ENCODE results near the gene UQCC5.
A peak's percentile ranks its signal among the peaks of the same experiment; 100 is the strongest.

UQCC5 gene

GRCh38 chr3:52534281-52535183 is 1.9 kb upstream of the UQCC5 start:
- no peak for DNase-seq (ENCODE audit: low spot score)

GRCh38 chr3:52535411-52536111 is 844 bp upstream of the UQCC5 start:
- DNase-seq (ENCODE audit: low spot score) = no peak

- DNase-seq (ENCODE audit: low spot score) = no peak
Observed at GRCh38 chr3:52536112-52536368, 365 bp upstream of the UQCC5 start.

DNA sequence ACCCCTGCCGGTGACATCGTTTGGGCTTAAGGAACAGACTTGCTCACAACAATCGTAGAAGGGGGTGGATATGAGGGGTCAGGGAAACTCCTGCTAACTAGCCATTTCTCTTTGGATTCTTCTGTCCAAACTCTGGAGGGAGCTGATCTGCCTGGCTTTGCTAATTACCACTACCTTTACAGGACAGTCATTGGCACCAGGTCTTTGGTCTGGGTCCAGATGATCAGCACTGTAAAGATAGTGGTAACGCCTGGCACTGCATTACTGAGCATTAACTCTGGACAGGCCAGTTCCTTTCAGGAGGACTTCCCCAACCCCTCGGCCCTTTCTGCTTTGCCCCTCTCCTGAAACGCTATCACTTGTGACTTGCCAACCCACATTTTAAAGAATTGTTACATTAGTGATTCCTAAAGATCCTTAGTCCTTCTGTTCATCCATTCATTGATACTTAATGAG is 788 bp downstream of the UQCC5 start:
- DNase-seq (ENCODE audit: low spot score) = no peak

DNA sequence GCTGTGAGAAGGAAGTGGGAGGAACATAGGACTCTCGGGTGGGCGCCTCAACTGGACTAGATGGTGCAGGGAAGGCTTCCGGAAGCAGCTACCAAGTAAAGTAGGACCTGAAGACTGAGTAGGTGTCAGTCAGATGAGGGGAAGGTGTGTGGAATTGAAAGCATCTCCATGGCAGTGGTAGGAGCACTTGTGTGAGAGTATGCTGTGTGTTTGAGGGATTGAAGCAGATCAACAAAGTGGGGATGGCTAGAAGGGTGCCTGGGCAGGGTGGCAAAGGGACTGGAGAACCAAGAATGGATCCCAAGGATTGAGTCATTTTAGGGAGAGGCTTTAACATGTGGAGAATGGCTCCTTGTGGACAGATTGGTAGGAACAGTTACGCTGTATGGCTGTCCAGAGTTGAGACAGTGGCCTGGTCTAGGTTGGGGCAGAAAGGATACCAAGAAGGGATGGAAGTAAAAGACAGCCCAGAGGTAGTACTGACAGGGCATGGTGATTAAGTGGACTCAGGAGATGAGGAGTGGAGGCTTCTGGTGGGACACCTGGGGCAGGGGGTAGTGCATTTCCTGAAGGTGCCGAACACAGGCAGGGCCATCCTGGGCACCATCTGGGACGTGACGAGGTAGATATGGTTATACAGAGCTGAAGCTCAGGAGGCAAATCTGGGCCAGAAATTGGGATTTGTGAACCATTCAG is 1.5 kb downstream of the UQCC5 start:
- DNase-seq (ENCODE audit: low spot score) = no peak

DNA sequence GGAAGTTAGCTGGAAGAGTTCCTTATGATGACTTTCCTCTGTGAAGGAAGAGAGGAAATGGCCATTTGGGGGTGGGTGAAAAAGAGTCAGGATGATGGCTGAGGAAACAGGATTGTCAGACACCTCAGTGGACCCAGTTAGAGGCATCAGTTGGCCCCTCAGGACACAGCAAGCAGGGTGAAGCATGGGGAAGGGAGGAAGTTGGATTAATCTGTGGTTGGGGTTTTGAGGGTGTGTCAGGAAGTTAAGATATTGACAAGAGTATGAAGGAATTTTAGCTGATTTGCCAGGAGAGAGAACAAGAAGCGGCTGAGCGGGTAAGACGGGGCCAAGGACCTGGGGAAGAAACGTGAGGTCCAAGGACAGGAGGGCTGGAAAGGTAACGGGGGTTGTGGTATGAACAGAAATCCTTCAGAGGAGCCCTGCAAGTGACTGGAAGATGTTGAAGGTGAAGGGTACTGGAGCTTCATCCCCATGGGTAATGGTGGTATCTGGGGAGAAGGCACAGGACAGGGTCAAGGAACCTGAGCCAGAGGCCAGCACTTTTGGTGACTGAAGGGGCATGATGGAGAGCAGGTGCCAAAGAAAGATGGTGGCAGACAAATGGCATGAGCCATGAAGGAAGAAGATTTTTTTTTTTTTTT is 2.7 kb downstream of the UQCC5 start:
- DNase-seq (ENCODE audit: low spot score) = no peak

- DNase-seq (ENCODE audit: low spot score) = no peak
Observed at GRCh38 chr3:52541050-52541449, 4.6 kb downstream of the UQCC5 start.

DNA sequence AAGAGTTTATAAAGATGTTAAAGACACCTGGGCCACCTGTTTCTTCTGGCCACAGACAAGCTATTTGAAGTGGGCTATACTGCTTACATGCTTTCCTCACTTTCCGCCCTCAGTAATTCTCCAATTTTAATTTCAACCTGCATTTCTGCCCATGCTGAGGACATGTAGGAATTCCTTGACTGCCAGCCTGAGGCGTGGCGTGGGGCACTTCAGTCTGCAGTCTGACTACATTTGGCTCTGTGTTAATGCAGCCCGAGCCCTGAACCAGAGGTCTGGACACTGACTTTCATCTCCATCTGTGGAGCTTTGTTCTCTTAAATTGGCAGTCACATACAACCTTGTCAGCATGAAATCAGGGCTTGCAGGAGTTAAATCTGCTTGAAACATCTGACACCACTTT is 8.5 kb downstream of the UQCC5 start:
- no peak for DNase-seq (ENCODE audit: low spot score)

- no peak for DNase-seq (ENCODE audit: low spot score)
Observed at GRCh38 chr3:52546111-52546901, 9.9 kb downstream of the UQCC5 start.

DNA sequence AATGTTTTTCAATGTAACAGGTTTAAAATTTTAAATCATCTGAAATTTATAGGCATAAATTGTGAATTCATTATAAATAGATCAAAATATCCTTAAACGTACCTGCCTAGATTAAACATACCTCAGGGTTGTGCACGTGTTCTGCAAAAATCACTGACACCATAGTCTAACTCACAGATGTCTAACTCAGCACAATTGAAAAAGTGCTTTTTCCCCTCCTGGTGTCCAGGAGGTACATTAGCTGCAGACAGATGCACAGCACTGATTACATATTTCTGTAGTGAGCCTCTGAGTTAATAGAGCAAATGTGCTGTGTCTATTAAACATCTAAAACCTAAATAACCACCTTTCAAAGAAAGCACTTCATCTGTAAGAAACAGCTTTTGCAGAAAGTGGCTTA is 10.7 kb downstream of the UQCC5 start:
- DNase-seq (ENCODE audit: low spot score) = no peak

GRCh38 chr3:52551118-52551517 is 14.7 kb downstream of the UQCC5 start:
- peak; percentile 5 for DNase-seq (ENCODE audit: low spot score)

- DNase-seq (ENCODE audit: low spot score) = no peak
Observed at GRCh38 chr3:52552089-52552488, 15.7 kb downstream of the UQCC5 start.

DNA sequence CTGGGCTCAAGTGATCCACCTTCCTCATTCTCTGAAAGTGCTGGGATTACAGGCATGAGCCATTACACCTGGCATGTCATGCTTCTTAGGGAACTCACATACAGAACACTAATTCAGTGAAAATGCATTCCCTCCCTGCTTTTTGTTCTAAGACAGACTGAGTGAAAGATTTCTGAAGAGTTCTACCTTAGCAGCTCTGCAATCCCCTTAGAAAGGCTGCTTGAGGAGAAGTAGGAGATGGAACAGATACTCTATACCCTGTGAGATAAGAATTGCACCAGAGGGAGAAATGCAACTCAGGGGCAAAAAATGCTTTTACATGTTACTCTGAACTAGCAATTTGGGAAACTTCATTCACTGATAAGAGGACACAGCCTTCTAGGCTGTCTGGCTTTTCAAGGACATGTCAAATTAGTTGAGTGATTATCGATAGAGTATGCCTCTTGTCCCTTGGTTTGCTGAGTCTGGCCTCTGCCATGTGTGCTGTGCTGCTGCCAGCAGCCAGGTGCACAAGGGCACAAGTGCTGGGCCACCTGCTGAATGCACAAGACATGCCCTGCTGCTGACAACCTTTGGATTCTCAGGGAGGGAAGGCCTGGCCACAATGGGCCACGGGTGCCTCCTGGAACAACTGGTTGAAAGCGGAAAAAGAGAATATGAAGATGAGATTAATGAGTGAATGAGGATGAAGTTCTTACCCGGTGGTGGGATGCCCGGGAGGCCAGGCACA is 17.8 kb downstream of the UQCC5 start:
- no peak for DNase-seq (ENCODE audit: low spot score)

GRCh38 chr3:52555056-52555455 is 18.7 kb downstream of the UQCC5 start:
- DNase-seq (ENCODE audit: low spot score) = no peak

GRCh38 chr3:52557011-52557960 is 20.9 kb downstream of the UQCC5 start:
- no peak for DNase-seq (ENCODE audit: low spot score)

DNA sequence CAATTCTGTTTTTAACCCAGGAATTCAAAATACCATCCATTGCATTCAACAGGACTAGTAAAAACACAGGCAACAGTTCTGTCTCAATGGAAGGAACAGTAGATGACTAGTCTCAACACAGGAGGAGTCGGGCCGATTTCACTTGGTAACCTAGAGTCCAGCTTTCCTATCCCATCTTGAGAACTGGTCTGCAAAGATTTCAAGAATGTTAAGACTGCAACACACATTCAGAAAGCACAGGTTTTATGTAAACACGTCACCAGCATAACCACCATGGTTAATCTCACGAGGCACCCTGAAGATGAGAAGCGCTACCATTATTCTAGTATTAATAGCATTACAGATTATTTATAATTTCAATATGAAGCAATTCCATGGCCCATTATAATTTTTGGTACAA is 22.0 kb downstream of the UQCC5 start:
- DNase-seq (ENCODE audit: low spot score) = no peak

- DNase-seq (ENCODE audit: low spot score) = no peak
Observed at GRCh38 chr3:52561028-52561747, 24.8 kb downstream of the UQCC5 start.

DNA sequence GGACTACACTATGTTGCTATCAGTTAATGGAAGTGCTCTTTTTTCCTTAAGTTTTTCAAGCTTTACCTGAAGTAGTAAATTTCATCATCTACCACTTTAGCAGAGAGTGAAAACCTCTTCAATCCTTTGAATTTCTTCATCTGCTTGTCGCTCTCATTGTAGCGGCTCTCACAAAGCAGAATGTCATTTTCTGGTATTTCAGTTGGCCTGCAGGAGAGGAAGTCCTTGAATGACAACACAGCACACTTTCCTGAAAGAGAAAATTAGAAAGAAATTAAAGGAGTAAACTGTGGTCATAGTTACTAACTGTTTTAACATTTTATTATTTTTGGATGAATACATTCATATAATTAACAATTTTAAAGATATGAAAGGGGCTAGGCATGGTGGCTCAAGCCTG is 27.6 kb downstream of the UQCC5 start:
- DNase-seq (ENCODE audit: low spot score) = no peak

DNA sequence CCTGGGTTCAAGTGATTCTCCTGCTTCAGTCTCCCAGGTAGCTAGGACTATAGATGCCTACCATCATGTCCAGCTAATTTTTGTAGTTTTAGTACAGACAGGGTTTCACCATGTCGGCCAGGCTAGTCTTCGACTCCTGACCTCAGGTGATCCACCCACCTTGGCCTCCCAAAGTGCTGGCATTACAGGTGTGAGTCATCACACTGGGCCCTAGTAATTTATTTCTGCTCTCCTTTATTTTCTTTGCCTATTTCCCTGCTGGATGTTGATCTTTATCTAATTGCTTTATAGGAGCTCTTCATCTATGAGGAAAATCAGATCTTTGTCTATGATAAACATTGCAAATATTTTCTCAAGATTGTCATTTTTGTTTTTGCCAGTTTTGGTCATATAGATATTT is 31.7 kb downstream of the UQCC5 start:
- DNase-seq (ENCODE audit: low spot score) = no peak
